HCT116 (cell line): ENCODE results near the gene APOBEC3A. TPM values are rescaled to one million over a fixed set of nuclear protein-coding genes. Genes with fewer than 3 reads are reported as not detected.

Source experiments
- ATAC-seq: fragments of 200-7000 bp; cut with Tn5 transposase; 2 replicates; pipeline ENCODE4 v1.9.1; 2020; ENCODE audit warnings: mild to moderate bottlenecking, moderate library complexity
- BruUV-seq: library from RNA; stranded (reverse); fragments of 400-500 nt; replicated peaks from 2 replicates; lab custom pipeline; 2021; lab: Mats Ljungman, UMichigan
- CTCF ChIA-PET: fragments of 300-600 bp; sonication (Branson Sonifier 250); formaldehyde crosslinking; loops from one replicate; lab custom pipeline; 2021; ENCODE audit warnings: antibody characterized with exemption; lab: Charles Lee
- POLR2A ChIA-PET: fragments of 300-600, 350-600 bp; sonication (Branson Sonifier 250); formaldehyde crosslinking; loops from one replicate; lab custom pipeline; 2021; ENCODE audit warnings: antibody characterized with exemption; lab: Charles Lee
- RAD21 ChIA-PET, 2 experiments: fragments of 300-600 bp; sonication (Branson Sonifier 250); formaldehyde crosslinking; loops; one replicate each; lab custom pipeline; 2023; ENCODE audit warnings: low total read pairs in 2 of 2; ENCODE audit not compliant: uncharacterized antibody in 2 of 2, unreplicated experiment in 2 of 2, low non-redundant PET in 1 of 2; lab: Charles Lee
- DNase-seq: peaks from one replicate; pipeline ENCODE4 v3.0.0-alpha.2; 2010; ENCODE audit warnings: low read depth, low spot score
- H2AFZ ChIP-seq: fragments of 200-600 bp; shearing (Covaris generic), sonication (generic); 2 replicates; pipeline ENCODE4 v1.6.1; 2017; ENCODE audit warnings: low read depth, mixed run types, mixed read lengths, antibody characterized with exemption, low read length; ENCODE audit not compliant: poor library complexity, severe bottlenecking
- H3K27ac ChIP-seq: 2 replicates; pipeline ENCODE4 v1.5.1; 2012; ENCODE audit warnings: low read depth, low read length
- H3K27me3 ChIP-seq: fragments of 200-600 bp; sonication (generic); 2 replicates; pipeline ENCODE4 v1.6.1; 2016; ENCODE audit warnings: mixed run types, low read length, mixed read lengths; ENCODE audit not compliant: insufficient read depth
- H3K36me3 ChIP-seq, 2 experiments: fragments of 200-500 bp in 1 of 2; fragments of 200-600 bp in 1 of 2; sonication (Bioruptor generic) in 1 of 2; sonication (generic) in 1 of 2; 2 replicates each; pipeline versions ENCODE4 v1.5.1 to v1.6.1; 2014 to 2016; ENCODE audit warnings: low read length in 2 of 2, inconsistent platforms in 1 of 2, mixed read lengths in 1 of 2, mixed run types in 1 of 2; ENCODE audit not compliant: insufficient read depth in 2 of 2, control insufficient read depth in 1 of 2
- H3K4me1 ChIP-seq, 2 experiments: fragments of 200-600 bp in 1 of 2; sonication (generic) in 1 of 2; 2 replicates each; pipeline versions ENCODE4 v1.5.1 to v1.6.1; 2012 to 2017; ENCODE audit warnings: low read length in 2 of 2, inconsistent platforms in 1 of 2, mild to moderate bottlenecking in 1 of 2, mixed read lengths in 1 of 2, mixed run types in 1 of 2, moderate library complexity in 1 of 2; ENCODE audit not compliant: insufficient read depth in 2 of 2, control insufficient read depth in 1 of 2
- H3K4me2 ChIP-seq: fragments of 200-600 bp; sonication (generic); 2 replicates; pipeline ENCODE4 v1.6.1; 2017; ENCODE audit warnings: mixed run types, low read length, mixed read lengths
- H3K4me3 ChIP-seq, 2 experiments: fragments of 200-600 bp in 1 of 2; sonication (generic) in 1 of 2; replicated peaks in 1 of 2; 2 replicates each; pipeline ENCODE4 v1.5.1; 2011 to 2016; ENCODE audit warnings: low read length in 2 of 2, control low read depth in 1 of 2, low read depth in 1 of 2, mild to moderate bottlenecking in 1 of 2, mixed read lengths in 1 of 2, mixed run types in 1 of 2
- H3K79me2 ChIP-seq: fragments of 200-600 bp; sonication (generic); 2 replicates; pipeline ENCODE4 v1.6.1; 2017; ENCODE audit warnings: mild to moderate bottlenecking, mixed run types, low read length, moderate library complexity, mixed read lengths; ENCODE audit not compliant: insufficient read depth
- H3K9ac ChIP-seq: fragments of 200-600 bp; sonication (generic); 2 replicates; pipeline ENCODE4 v1.6.1; 2016; ENCODE audit warnings: low read length, mixed read lengths
- H3K9me2 ChIP-seq: fragments of 200-600 bp; sonication (generic), shearing (Covaris generic); 2 replicates; pipeline ENCODE4 v1.6.1; 2017; ENCODE audit warnings: mixed run types, mild to moderate bottlenecking, moderate library complexity; ENCODE audit not compliant: insufficient read depth
- H3K9me3 ChIP-seq, 2 experiments: fragments of 200-500 bp in 1 of 2; fragments of 200-600 bp in 1 of 2; sonication (Bioruptor generic) in 1 of 2; sonication (generic) in 1 of 2; 2 replicates each; pipeline ENCODE4 v1.6.1; 2014 to 2017; ENCODE audit warnings: low read length in 2 of 2, mixed read lengths in 2 of 2, inconsistent platforms in 1 of 2, low read depth in 1 of 2, mild to moderate bottlenecking in 1 of 2, mixed run types in 1 of 2, moderate library complexity in 1 of 2; ENCODE audit not compliant: control insufficient read depth in 1 of 2, insufficient read depth in 1 of 2
- H4K20me1 ChIP-seq: fragments of 200-600 bp; sonication (generic), shearing (Covaris generic); 2 replicates; pipeline ENCODE4 v1.6.1; 2017; ENCODE audit warnings: mixed run types, mild to moderate bottlenecking, moderate library complexity; ENCODE audit not compliant: insufficient read depth
- CEBPB ChIP-seq: IDR thresholded peaks from 2 replicates; pipeline ENCODE4 v1.6.1; 2012; ENCODE audit warnings: low read depth
- ELF1 ChIP-seq: IDR thresholded peaks from 2 replicates; pipeline ENCODE4 v1.6.1; 2012; ENCODE audit warnings: low read depth, borderline replicate concordance
- EZH2 ChIP-seq: fragments of 200-600 bp; sonication (generic); IDR thresholded peaks from 2 replicates; pipeline ENCODE4 v1.6.1; 2017; ENCODE audit warnings: antibody characterized with exemption, mixed run types
- JUND ChIP-seq: IDR thresholded peaks from 2 replicates; pipeline ENCODE4 v1.6.1; 2012
- RAD21 ChIP-seq: IDR thresholded peaks from 2 replicates; pipeline ENCODE4 v1.6.1; 2012; ENCODE audit warnings: low read depth, mild to moderate bottlenecking
- SP1 ChIP-seq: IDR thresholded peaks from 2 replicates; pipeline ENCODE4 v1.6.1; 2012; ENCODE audit warnings: low read depth
- YY1 ChIP-seq: IDR thresholded peaks from 2 replicates; pipeline ENCODE4 v1.6.1; 2011; ENCODE audit warnings: low read length, low read depth, moderate library complexity, mild to moderate bottlenecking; ENCODE audit not compliant: insufficient replicate concordance; ENCODE audit errors: extremely low read depth
- ZFX ChIP-seq: fragments of 450-650 bp; IDR thresholded peaks from 2 replicates; pipeline ENCODE4 v1.6.1; 2017
- intact Hi-C: fragments of 100-400 bp; cut with micrococcal nuclease; formaldehyde crosslinking; loops from 2 replicates; pipeline ENCODE4 v1.10.0; 2022
- total RNA-seq: library from RNA; stranded (reverse); gene quantifications from one replicate; pipeline ENCODE4 v1.2.1, GENCODE V29; 2021; ENCODE audit not compliant: unreplicated experiment
- TF ChIP-seq, protein P1 (sequence below): IDR thresholded peaks from 2 replicates; pipeline ENCODE4 v1.6.1; 2012
- TF ChIP-seq, protein P2 (sequence below): IDR thresholded peaks from 2 replicates; pipeline ENCODE4 v1.6.1; 2012; ENCODE audit warnings: low read depth
- TF ChIP-seq, protein P3 (sequence below), 3 experiments: fragments of 200-600 bp in 1 of 3; sonication (generic) in 1 of 3; IDR thresholded peaks in 2 of 3; conservative IDR thresholded peaks in 1 of 3; 2 replicates each; pipeline ENCODE4 v1.5.1; 2012 to 2017; ENCODE audit warnings: low read depth in 2 of 3, low read length in 2 of 3, antibody characterized with exemption in 1 of 3, borderline replicate concordance in 1 of 3, control low read depth in 1 of 3, mild to moderate bottlenecking in 1 of 3, mixed read lengths in 1 of 3, mixed run types in 1 of 3, moderate library complexity in 1 of 3; ENCODE audit not compliant: insufficient read depth in 1 of 3
- TF ChIP-seq, protein P4 (sequence below): IDR thresholded peaks from 2 replicates; pipeline ENCODE4 v1.6.1; 2012

APOBEC3A gene
- total RNA-seq, 1 experiment from 2014 or later, result not detected

DNA sequence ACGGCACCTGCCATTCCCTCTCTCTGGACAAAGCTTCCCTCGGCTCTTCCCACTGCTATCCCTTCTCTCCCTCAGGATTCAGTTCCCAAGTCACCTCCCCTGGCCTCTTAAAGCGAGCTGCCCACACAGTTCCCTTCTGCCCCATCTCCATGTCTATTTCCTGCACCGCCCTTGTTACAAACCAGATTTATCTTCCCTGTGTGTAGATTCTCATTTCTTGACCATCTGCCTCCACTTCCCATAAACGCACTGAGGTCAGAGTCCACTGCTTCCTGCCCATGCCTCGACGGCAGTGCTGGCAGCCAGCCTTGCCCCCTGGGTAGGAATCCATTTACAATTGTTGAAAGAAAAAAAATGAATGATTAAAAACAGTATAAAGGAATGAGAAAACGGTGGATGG is 13.1 kb downstream of the APOBEC3A start:
- POLR2A ChIA-PET, result interaction anchor here (0.7 kb wide), 1 partner anchor 51 kb away, joined by 3 read pairs; no protein-coding TSS in a partner anchor

More for the DNA sequence above, 13.1 kb downstream of the APOBEC3A start:
- no peak for DNase-seq
- TF ChIP-seq SP1 (no peak), JUND (no peak), ELF1 (no peak), EZH2 (no peak), ZFX (no peak), CEBPB (no peak), RAD21 (no peak), YY1 (no peak)
- TF ChIP-seq, protein P1, sequence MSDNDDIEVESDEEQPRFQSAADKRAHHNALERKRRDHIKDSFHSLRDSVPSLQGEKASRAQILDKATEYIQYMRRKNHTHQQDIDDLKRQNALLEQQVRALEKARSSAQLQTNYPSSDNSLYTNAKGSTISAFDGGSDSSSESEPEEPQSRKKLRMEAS, result no peak
- TF ChIP-seq, protein P2, sequence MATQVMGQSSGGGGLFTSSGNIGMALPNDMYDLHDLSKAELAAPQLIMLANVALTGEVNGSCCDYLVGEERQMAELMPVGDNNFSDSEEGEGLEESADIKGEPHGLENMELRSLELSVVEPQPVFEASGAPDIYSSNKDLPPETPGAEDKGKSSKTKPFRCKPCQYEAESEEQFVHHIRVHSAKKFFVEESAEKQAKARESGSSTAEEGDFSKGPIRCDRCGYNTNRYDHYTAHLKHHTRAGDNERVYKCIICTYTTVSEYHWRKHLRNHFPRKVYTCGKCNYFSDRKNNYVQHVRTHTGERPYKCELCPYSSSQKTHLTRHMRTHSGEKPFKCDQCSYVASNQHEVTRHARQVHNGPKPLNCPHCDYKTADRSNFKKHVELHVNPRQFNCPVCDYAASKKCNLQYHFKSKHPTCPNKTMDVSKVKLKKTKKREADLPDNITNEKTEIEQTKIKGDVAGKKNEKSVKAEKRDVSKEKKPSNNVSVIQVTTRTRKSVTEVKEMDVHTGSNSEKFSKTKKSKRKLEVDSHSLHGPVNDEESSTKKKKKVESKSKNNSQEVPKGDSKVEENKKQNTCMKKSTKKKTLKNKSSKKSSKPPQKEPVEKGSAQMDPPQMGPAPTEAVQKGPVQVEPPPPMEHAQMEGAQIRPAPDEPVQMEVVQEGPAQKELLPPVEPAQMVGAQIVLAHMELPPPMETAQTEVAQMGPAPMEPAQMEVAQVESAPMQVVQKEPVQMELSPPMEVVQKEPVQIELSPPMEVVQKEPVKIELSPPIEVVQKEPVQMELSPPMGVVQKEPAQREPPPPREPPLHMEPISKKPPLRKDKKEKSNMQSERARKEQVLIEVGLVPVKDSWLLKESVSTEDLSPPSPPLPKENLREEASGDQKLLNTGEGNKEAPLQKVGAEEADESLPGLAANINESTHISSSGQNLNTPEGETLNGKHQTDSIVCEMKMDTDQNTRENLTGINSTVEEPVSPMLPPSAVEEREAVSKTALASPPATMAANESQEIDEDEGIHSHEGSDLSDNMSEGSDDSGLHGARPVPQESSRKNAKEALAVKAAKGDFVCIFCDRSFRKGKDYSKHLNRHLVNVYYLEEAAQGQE, result no peak
- TF ChIP-seq, protein P3, sequence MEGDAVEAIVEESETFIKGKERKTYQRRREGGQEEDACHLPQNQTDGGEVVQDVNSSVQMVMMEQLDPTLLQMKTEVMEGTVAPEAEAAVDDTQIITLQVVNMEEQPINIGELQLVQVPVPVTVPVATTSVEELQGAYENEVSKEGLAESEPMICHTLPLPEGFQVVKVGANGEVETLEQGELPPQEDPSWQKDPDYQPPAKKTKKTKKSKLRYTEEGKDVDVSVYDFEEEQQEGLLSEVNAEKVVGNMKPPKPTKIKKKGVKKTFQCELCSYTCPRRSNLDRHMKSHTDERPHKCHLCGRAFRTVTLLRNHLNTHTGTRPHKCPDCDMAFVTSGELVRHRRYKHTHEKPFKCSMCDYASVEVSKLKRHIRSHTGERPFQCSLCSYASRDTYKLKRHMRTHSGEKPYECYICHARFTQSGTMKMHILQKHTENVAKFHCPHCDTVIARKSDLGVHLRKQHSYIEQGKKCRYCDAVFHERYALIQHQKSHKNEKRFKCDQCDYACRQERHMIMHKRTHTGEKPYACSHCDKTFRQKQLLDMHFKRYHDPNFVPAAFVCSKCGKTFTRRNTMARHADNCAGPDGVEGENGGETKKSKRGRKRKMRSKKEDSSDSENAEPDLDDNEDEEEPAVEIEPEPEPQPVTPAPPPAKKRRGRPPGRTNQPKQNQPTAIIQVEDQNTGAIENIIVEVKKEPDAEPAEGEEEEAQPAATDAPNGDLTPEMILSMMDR (IDR thresholded peaks at IDR 0.05 in 2 of 3, conservative IDR thresholded peaks at IDR 0.05 in 1 of 3; ENCODE audit: borderline replicate concordance in 1 of 3, insufficient read depth in 1 of 3, low read depth in 2 of 3, low read length in 2 of 3), result no peak
- TF ChIP-seq, protein P4, sequence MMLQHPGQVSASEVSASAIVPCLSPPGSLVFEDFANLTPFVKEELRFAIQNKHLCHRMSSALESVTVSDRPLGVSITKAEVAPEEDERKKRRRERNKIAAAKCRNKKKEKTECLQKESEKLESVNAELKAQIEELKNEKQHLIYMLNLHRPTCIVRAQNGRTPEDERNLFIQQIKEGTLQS, result no peak
- Histone ChIP-seq H3K27ac (no peak overlapping the region), H2AFZ (no peak overlapping the region), H3K79me2 (no peaks in the 10 kb centered on the region), H3K9me3 (no peaks in the 10 kb centered on the region), H3K9ac (no peak overlapping the region), H3K27me3 (no peaks in the 10 kb centered on the region), H3K4me2 (no peak overlapping the region), H4K20me1 (no peaks in the 10 kb centered on the region), H3K4me3 (no peak overlapping the region), H3K36me3 (no peaks in the 10 kb centered on the region), H3K4me1 (no peaks in the 10 kb centered on the region), H3K9me2 (no peaks in the 10 kb centered on the region)
- no TSS peak for BruUV-seq
- RAD21 ChIA-PET, result no interaction called here
- ATAC-seq, result no peak
- CTCF ChIA-PET, result interaction anchor here (0.7 kb wide), 1 partner anchor 11 kb away, joined by 3 read pairs; no protein-coding TSS in a partner anchor
- intact Hi-C loops, result no loop called here
